GM13976 (cell line): ENCODE results near the gene WNT9A.
"Not testable (repeated sequence)": the region's sequence is repeated elsewhere in the genome, so short reads cannot be mapped to it uniquely, and the experiment has no call there.

Experiments used
- DNase-seq: peaks from one replicate; pipeline ENCODE4 v3.0.0; 2012; ENCODE audit warnings: low spot score
- CTCF ChIP-seq: IDR thresholded peaks from 2 replicates; pipeline ENCODE4 v1.5.1; 2012; ENCODE audit warnings: borderline replicate concordance, mild to moderate bottlenecking; ENCODE audit not compliant: insufficient read depth; ENCODE audit errors: extremely low read depth, missing control alignments, control extremely low read depth
- in situ Hi-C: fragments of 300-500 bp; cut with MboI; formaldehyde crosslinking; loops from one replicate; pipeline ENCODE4 v1.12.0; 2022; ENCODE audit warnings: low sequenced_read_pairs, mixed read lengths, inconsistent platforms; ENCODE audit not compliant: unreplicated experiment

WNT9A gene

GRCh38 chr1:227970076-227970995 lies 22.6 kb upstream of the WNT9A start:
- DNase-seq, in situ Hi-C loops: not testable (repeated sequence)

GRCh38 chr1:227967815-227968214 lies 20.1 kb upstream of the WNT9A start:
- in situ Hi-C loops, DNase-seq: not testable (repeated sequence)

- in situ Hi-C loops, DNase-seq: not testable (repeated sequence)
Measured at GRCh38 chr1:227966733-227967132, 19.0 kb upstream of the WNT9A start.

- in situ Hi-C loops, result no loop called here
- no peak for DNase-seq
Measured at GRCh38 chr1:227961651-227962466, 14.1 kb upstream of the WNT9A start.

GRCh38 chr1:227959325-227959860 lies 11.7 kb upstream of the WNT9A start:
- TF ChIP-seq CTCF, result no peak

More at GRCh38 chr1:227961651-227962466, 14.1 kb upstream of the WNT9A start:
- TF ChIP-seq CTCF, result no peak

GRCh38 chr1:227958617-227959324 lies 11.0 kb upstream of the WNT9A start:
- DNase-seq, result no peak
- no peak for TF ChIP-seq CTCF
- in situ Hi-C loops, result no loop called here

More at GRCh38 chr1:227959325-227959860, 11.7 kb upstream of the WNT9A start:
- in situ Hi-C loops, result no loop called here
- no peak for DNase-seq

- no peak for DNase-seq
- in situ Hi-C loops, result no loop called here
- TF ChIP-seq CTCF, result no peak
Measured at GRCh38 chr1:227955808-227956207, 8.1 kb upstream of the WNT9A start.
